ENCODE data around the gene MCTP1.
A peak's percentile ranks its signal among the peaks of the same experiment; 100 is the strongest.

Gene MCTP1

DNA sequence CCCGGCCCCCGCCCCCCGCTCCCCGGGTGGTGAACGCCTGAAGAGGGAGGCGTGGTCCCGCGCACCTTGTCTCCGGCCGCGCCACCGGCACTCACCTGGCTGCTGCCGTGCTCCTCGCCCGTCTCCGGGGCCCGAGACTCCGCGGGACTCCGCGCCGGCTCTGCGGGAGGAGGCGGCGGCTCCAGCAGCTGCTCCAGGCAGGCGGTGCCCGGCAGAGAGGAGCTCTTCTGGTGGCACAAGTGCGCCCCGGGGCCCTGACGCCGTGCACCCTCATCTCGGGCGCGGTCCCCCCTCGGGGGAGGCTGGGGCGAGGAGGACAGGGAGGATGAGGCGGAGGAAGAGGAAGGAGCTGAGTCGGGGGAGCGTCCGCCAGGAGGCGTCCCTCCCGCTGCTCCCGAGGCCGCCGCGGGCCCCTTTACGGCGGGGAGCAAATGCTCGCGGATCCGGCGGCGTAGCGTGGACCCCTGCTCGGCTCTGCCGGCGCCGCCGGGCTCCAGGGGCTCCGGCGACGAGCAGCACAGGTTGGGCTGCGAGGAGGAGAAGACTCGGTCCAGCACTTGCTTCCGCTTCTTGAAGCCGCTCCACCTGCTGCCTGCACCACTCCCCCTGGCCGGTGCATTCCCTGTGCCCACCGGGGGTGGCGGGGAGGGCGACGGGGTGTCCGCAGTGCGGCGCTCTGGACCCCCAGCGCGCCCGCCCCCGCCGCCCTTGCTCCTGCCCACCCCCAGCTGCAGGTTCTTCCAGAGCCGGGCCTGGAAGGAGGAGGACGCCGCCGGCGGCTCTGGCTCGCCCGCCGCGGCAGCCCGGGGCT lies 928 bp downstream of the MCTP1 start:
- Histone ChIP-seq H3K36me3 (ENCODE audit: control insufficient read depth, insufficient read depth, low read length) (no peaks in the 10 kb centered on the region), H3K4me1 (ENCODE audit: control insufficient read depth, insufficient read depth, low read length) (no peaks in the 10 kb centered on the region), H3K4me3 (ENCODE audit: low read length) (peak overlapping the region; percentile 77), H3K9me3 (ENCODE audit: control insufficient read depth, insufficient read depth, low read length) (no peaks in the 10 kb centered on the region), H3K27me3 (ENCODE audit: control insufficient read depth, insufficient read depth, low read length) (peaks cover 7% of the 10 kb centered on the region; the same call in 1 of the 2 replicates), H3K27ac (ENCODE audit: low read length) (no peak overlapping the region)
- no CpG with 5 or more reads among the region's 89 CpGs for WGBS (ENCODE audit: insufficient coverage, insufficient read length)
- no peak for DNase-seq (ENCODE audit: low read depth, low spot score)

- DNase-seq (ENCODE audit: low read depth, low spot score): no peak
- Histone ChIP-seq H3K9me3 (ENCODE audit: control insufficient read depth, insufficient read depth, low read length) (no peaks in the 10 kb centered on the region), H3K4me1 (ENCODE audit: control insufficient read depth, insufficient read depth, low read length) (no peaks in the 10 kb centered on the region), H3K27ac (ENCODE audit: low read length) (no peak overlapping the region), H3K36me3 (ENCODE audit: control insufficient read depth, insufficient read depth, low read length) (no peaks in the 10 kb centered on the region), H3K27me3 (ENCODE audit: control insufficient read depth, insufficient read depth, low read length) (peaks cover 7% of the 10 kb centered on the region; the same call in 1 of the 2 replicates), H3K4me3 (ENCODE audit: low read length) (peak overlapping the region; percentile 77; the same call in 1 of the 2 replicates)
- no CpG with 5 or more reads among the region's 10 CpGs for WGBS (ENCODE audit: insufficient coverage, insufficient read length)
These were observed 1.8 kb downstream of the MCTP1 start for GRCh38 chr5:95283022-95283615.

GRCh38 chr5:95281226-95281625 lies 3.7 kb downstream of the MCTP1 start:
- Histone ChIP-seq H3K9me3 (ENCODE audit: control insufficient read depth, insufficient read depth, low read length) (no peaks in the 10 kb centered on the region), H3K36me3 (ENCODE audit: control insufficient read depth, insufficient read depth, low read length) (no peaks in the 10 kb centered on the region), H3K4me1 (ENCODE audit: control insufficient read depth, insufficient read depth, low read length) (no peaks in the 10 kb centered on the region), H3K4me3 (ENCODE audit: low read length) (no peak overlapping the region), H3K27me3 (ENCODE audit: control insufficient read depth, insufficient read depth, low read length) (peaks cover 7% of the 10 kb centered on the region; the same call in 1 of the 2 replicates), H3K27ac (ENCODE audit: low read length) (no peak overlapping the region)
- peak; percentile 66 for DNase-seq (ENCODE audit: low read depth, low spot score)
- no CpG with 5 or more reads among the region's 2 CpGs for WGBS (ENCODE audit: insufficient coverage, insufficient read length)

DNA sequence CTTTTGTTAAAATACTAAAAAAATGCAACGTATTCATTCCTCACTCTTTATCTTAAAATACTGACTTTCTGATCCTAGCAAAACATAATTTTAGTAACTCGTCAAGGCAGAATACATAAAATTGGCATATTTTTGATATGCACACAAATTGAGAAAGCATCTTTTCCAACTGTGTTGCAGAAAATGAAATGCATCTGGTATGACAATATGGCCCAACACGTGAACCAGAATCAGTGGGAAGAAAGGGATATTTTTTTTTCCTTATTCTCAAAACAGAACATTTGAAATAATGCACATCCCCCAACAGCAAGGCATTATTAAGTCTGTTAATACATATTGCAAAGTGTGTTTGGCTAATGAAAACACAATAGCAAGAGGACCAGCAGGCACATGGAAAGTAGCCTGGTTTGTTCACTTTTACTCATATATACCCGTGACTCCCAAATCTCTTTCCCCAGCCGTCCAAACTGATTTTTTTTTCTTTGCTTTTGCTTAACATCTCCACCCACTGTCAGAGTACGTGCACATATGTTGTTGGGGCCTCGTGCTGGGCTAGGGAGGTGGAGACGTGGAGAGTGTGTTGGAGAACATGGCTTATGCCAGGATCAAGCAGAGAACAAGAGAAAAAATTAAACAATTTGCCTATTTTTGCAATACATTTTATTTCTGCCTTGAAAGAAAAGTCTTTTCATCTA lies 4.3 kb downstream of the MCTP1 start:
- WGBS (ENCODE audit: insufficient coverage, insufficient read length): 100% methylated on average over 1 of the region's 8 CpGs
- no peak overlapping the region for H3K4me3 ChIP-seq (ENCODE audit: low read length)
- no peak overlapping the region for H3K27ac ChIP-seq (ENCODE audit: low read length)
- no peaks in the 10 kb centered on the region for H3K4me1 ChIP-seq (ENCODE audit: control insufficient read depth, insufficient read depth, low read length)
- no peaks in the 10 kb centered on the region for H3K9me3 ChIP-seq (ENCODE audit: control insufficient read depth, insufficient read depth, low read length)
- H3K27me3 ChIP-seq (ENCODE audit: control insufficient read depth, insufficient read depth, low read length): peaks cover 3% of the 10 kb centered on the region; the same call in 1 of the 2 replicates
- no peak for DNase-seq (ENCODE audit: low read depth, low spot score)
- H3K36me3 ChIP-seq (ENCODE audit: control insufficient read depth, insufficient read depth, low read length): no peaks in the 10 kb centered on the region

GRCh38 chr5:95274011-95274410 lies 10.9 kb downstream of the MCTP1 start:
- Histone ChIP-seq H3K27ac (ENCODE audit: low read length) (no peak overlapping the region), H3K36me3 (ENCODE audit: control insufficient read depth, insufficient read depth, low read length) (no peaks in the 10 kb centered on the region), H3K27me3 (ENCODE audit: control insufficient read depth, insufficient read depth, low read length) (no peaks in the 10 kb centered on the region), H3K4me3 (ENCODE audit: low read length) (no peak overlapping the region), H3K9me3 (ENCODE audit: control insufficient read depth, insufficient read depth, low read length) (no peaks in the 10 kb centered on the region), H3K4me1 (ENCODE audit: control insufficient read depth, insufficient read depth, low read length) (no peaks in the 10 kb centered on the region)
- WGBS (ENCODE audit: insufficient coverage, insufficient read length): no CpG with 5 or more reads among the region's 5 CpGs
- no peak for DNase-seq (ENCODE audit: low read depth, low spot score)

- Histone ChIP-seq H3K4me3 (ENCODE audit: low read length) (no peak overlapping the region), H3K4me1 (ENCODE audit: control insufficient read depth, insufficient read depth, low read length) (no peaks in the 10 kb centered on the region), H3K27me3 (ENCODE audit: control insufficient read depth, insufficient read depth, low read length) (no peaks in the 10 kb centered on the region), H3K36me3 (ENCODE audit: control insufficient read depth, insufficient read depth, low read length) (no peaks in the 10 kb centered on the region), H3K9me3 (ENCODE audit: control insufficient read depth, insufficient read depth, low read length) (peaks cover 2% of the 10 kb centered on the region; the same call in 1 of the 2 replicates), H3K27ac (ENCODE audit: low read length) (no peak overlapping the region)
- no peak for DNase-seq (ENCODE audit: low read depth, low spot score)
These were observed 12.5 kb downstream of the MCTP1 start for GRCh38 chr5:95272316-95272929.

GRCh38 chr5:95262933-95263660 lies 21.8 kb downstream of the MCTP1 start:
- no peak overlapping the region for H3K4me3 ChIP-seq (ENCODE audit: low read length)
- no peak for DNase-seq (ENCODE audit: low read depth, low spot score)
- no peaks in the 10 kb centered on the region for H3K36me3 ChIP-seq (ENCODE audit: control insufficient read depth, insufficient read depth, low read length)
- no peaks in the 10 kb centered on the region for H3K27me3 ChIP-seq (ENCODE audit: control insufficient read depth, insufficient read depth, low read length)
- no peak overlapping the region for H3K27ac ChIP-seq (ENCODE audit: low read length)
- H3K4me1 ChIP-seq (ENCODE audit: control insufficient read depth, insufficient read depth, low read length): no peaks in the 10 kb centered on the region
- WGBS (ENCODE audit: insufficient coverage, insufficient read length): no CpG with 5 or more reads among the region's 3 CpGs
- no peaks in the 10 kb centered on the region for H3K9me3 ChIP-seq (ENCODE audit: control insufficient read depth, insufficient read depth, low read length)

DNA sequence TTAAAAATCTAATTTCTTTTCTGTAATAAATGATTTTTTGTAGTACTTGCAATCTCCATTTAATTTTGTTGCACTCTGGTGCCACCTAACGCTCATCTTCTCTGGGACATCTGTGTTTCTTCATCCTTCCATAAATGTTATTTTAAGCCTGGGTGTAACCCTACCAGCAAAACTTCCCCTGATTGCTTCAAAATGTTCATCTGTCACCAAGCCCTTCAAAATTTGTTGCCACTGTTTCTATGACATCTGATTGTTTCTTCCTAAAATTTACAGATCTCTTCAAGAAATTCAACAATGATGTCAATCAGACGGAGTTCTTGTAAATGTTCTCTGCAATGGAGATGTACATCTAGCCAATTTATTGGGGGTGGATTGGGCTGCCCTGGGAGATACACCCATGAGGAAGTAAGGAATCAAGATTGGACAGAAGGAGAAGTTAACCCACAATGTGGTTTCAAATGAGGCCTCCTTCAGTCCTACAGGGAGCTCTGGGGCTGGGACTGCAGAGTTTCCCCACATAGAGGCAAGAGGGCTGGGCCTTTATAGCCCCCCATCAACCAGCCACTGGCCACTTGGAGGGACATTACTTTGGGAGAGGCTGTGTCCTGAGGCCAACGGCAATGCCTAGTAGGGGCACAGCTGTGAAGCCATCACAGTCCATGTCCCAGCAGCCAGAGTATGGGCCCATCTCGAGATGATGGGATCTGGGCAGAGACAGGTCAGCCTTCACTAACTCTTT lies 23.3 kb downstream of the MCTP1 start:
- H3K9me3 ChIP-seq (ENCODE audit: control insufficient read depth, insufficient read depth, low read length): no peaks in the 10 kb centered on the region
- H3K4me3 ChIP-seq (ENCODE audit: low read length): no peak overlapping the region
- H3K27me3 ChIP-seq (ENCODE audit: control insufficient read depth, insufficient read depth, low read length): no peaks in the 10 kb centered on the region
- no peaks in the 10 kb centered on the region for H3K4me1 ChIP-seq (ENCODE audit: control insufficient read depth, insufficient read depth, low read length)
- DNase-seq (ENCODE audit: low read depth, low spot score): no peak
- WGBS (ENCODE audit: insufficient coverage, insufficient read length): no CpG with 5 or more reads among the region's 4 CpGs
- H3K27ac ChIP-seq (ENCODE audit: low read length): no peak overlapping the region
- H3K36me3 ChIP-seq (ENCODE audit: control insufficient read depth, insufficient read depth, low read length): no peaks in the 10 kb centered on the region

- Histone ChIP-seq H3K36me3 (ENCODE audit: control insufficient read depth, insufficient read depth, low read length) (no peaks in the 10 kb centered on the region), H3K27me3 (ENCODE audit: control insufficient read depth, insufficient read depth, low read length) (no peaks in the 10 kb centered on the region), H3K27ac (ENCODE audit: low read length) (no peak overlapping the region), H3K4me1 (ENCODE audit: control insufficient read depth, insufficient read depth, low read length) (no peaks in the 10 kb centered on the region), H3K9me3 (ENCODE audit: control insufficient read depth, insufficient read depth, low read length) (no peaks in the 10 kb centered on the region), H3K4me3 (ENCODE audit: low read length) (no peak overlapping the region)
- DNase-seq (ENCODE audit: low read depth, low spot score): no peak
These were observed 27.9 kb downstream of the MCTP1 start for GRCh38 chr5:95256991-95257390.
